Neural progenitor cell (in vitro differentiated cells): ENCODE data around the gene SPATA13. TPM values are rescaled to one million over a fixed set of nuclear protein-coding genes. Genes with fewer than 3 reads are reported as not detected.
A peak's percentile ranks its signal among the peaks of the same experiment; 100 is the strongest.
"Not testable (repeated sequence)": the region's sequence is repeated elsewhere in the genome, so short reads cannot be mapped to it uniquely, and the experiment has no call there.

Experiments
- DNase-seq: peaks from one replicate; pipeline ENCODE4 v3.0.0-alpha.2; 2016; ENCODE audit warnings: low spot score
- H2AFZ ChIP-seq: fragments of 200-600 bp; sonication (generic); replicated peaks from 2 replicates; pipeline ENCODE4 v1.6.1; 2016; ENCODE audit warnings: antibody characterized with exemption
- H3F3A ChIP-seq: fragments of 200-600 bp; sonication (generic); 2 replicates; pipeline ENCODE4 v1.6.1; 2016; ENCODE audit warnings: antibody characterized with exemption, low read depth
- H3K27ac ChIP-seq: fragments of 200-600 bp; sonication (generic); 2 replicates; pipeline ENCODE4 v1.5.1; 2016; ENCODE audit warnings: mild to moderate bottlenecking
- H3K27me3 ChIP-seq: fragments of 200-600 bp; sonication (generic); 2 replicates; pipeline ENCODE4 v1.6.1; 2016; ENCODE audit warnings: mild to moderate bottlenecking, moderate library complexity
- H3K36me3 ChIP-seq: fragments of 200-600 bp; sonication (generic); 2 replicates; pipeline ENCODE4 v1.5.1; 2016
- H3K4me1 ChIP-seq: fragments of 200-600 bp; sonication (generic); 2 replicates; pipeline ENCODE4 v1.6.1; 2016; ENCODE audit warnings: mixed run types
- H3K4me2 ChIP-seq: fragments of 200-600 bp; sonication (generic); 2 replicates; pipeline ENCODE4 v1.6.1; 2016
- H3K4me3 ChIP-seq: fragments of 200-600 bp; sonication (generic); 2 replicates; pipeline ENCODE4 v1.5.1; 2016
- H3K79me2 ChIP-seq: fragments of 200-600 bp; sonication (generic); 2 replicates; pipeline ENCODE4 v1.6.1; 2016; ENCODE audit warnings: low read depth
- H3K9ac ChIP-seq: fragments of 200-600 bp; sonication (generic); 2 replicates; pipeline ENCODE4 v1.6.1; 2016
- H3K9me3 ChIP-seq: fragments of 200-600 bp; sonication (generic); 2 replicates; pipeline ENCODE4 v1.5.1; 2016; ENCODE audit warnings: low read depth
- H4K20me1 ChIP-seq: fragments of 200-600 bp; sonication (generic); 2 replicates; pipeline ENCODE4 v1.6.1; 2016; ENCODE audit warnings: low read depth
- H3K27ac Mint-ChIP-seq: 3 replicates; pipeline ENCODE4 v1.8.0; 2021; ENCODE audit warnings: mixed read lengths
- H3K27me3 Mint-ChIP-seq: 2 replicates; pipeline ENCODE4 v1.8.0; 2022; ENCODE audit warnings: low read depth, mild to moderate bottlenecking, inconsistent platforms, moderate library complexity, mixed read lengths; ENCODE audit not compliant: insufficient read depth
- H3K36me3 Mint-ChIP-seq: 3 replicates; pipeline ENCODE4 v1.8.0; 2021; ENCODE audit warnings: mixed read lengths
- H3K4me1 Mint-ChIP-seq: 3 replicates; pipeline ENCODE4 v1.8.0; 2021; ENCODE audit warnings: mixed read lengths
- H3K4me3 Mint-ChIP-seq: 3 replicates; pipeline ENCODE4 v1.8.0; 2021; ENCODE audit warnings: mild to moderate bottlenecking, moderate library complexity, mixed read lengths
- H3K9me3 Mint-ChIP-seq: 3 replicates; pipeline ENCODE4 v1.8.0; 2020; ENCODE audit warnings: mixed read lengths
- EZH2 ChIP-seq: fragments of 200-600 bp; sonication (generic); IDR thresholded peaks from 2 replicates; pipeline ENCODE4 v1.6.1; 2017; ENCODE audit warnings: antibody characterized with exemption, mild to moderate bottlenecking, moderate library complexity
- EZH2phosphoT487 ChIP-seq: fragments of 200-600 bp; sonication (generic); IDR thresholded peaks from 2 replicates; pipeline ENCODE4 v1.6.1; 2017; ENCODE audit warnings: antibody characterized with exemption
- total RNA-seq: library from RNA; depleted of rRNA; stranded (reverse); fragments of >200 nt; gene quantifications from 2 replicates; pipeline ENCODE4 v1.2.3, GENCODE V29; 2015; ENCODE audit warnings: low replicate concordance
- TF ChIP-seq, protein P1 (sequence below): fragments of 200-600 bp; sonication (generic); IDR thresholded peaks from 2 replicates; pipeline ENCODE4 v1.5.1; 2017; ENCODE audit warnings: antibody characterized with exemption, mild to moderate bottlenecking

Gene SPATA13
- total RNA-seq, 1 donor from 2014 or later, result 15.9 TPM

DNA sequence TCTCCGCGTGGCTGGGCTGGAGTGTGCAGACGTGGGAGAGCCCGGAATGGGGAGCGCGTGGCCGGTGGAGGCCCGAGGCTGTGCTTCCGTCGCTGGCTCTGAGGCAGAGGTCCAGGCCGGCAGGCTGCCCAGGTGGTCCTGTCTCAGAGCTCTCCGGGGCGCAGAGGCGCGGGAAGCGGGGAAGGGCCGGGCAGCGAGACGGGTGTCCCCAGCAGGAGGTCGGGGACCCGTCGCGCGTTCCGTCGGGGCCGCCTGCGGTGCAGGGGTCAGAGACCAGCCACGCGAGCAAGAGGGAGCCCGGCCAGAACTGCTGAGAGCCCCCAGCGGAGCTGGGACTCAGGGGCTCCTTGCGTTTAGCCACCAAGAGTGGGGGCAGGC is 147.5 kb downstream of the SPATA13 start:
- TF ChIP-seq, protein P1, sequence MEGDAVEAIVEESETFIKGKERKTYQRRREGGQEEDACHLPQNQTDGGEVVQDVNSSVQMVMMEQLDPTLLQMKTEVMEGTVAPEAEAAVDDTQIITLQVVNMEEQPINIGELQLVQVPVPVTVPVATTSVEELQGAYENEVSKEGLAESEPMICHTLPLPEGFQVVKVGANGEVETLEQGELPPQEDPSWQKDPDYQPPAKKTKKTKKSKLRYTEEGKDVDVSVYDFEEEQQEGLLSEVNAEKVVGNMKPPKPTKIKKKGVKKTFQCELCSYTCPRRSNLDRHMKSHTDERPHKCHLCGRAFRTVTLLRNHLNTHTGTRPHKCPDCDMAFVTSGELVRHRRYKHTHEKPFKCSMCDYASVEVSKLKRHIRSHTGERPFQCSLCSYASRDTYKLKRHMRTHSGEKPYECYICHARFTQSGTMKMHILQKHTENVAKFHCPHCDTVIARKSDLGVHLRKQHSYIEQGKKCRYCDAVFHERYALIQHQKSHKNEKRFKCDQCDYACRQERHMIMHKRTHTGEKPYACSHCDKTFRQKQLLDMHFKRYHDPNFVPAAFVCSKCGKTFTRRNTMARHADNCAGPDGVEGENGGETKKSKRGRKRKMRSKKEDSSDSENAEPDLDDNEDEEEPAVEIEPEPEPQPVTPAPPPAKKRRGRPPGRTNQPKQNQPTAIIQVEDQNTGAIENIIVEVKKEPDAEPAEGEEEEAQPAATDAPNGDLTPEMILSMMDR, result no peak
- TF ChIP-seq EZH2 (no peak), EZH2phosphoT487 (no peak)
- H3K27me3 Mint-ChIP-seq, result peaks cover 8% of the 10 kb centered on the region
- Histone ChIP-seq H3K4me1 (no peaks in the 10 kb centered on the region), H3K9ac (no peak overlapping the region), H3K4me3 (no peak overlapping the region), H3K27ac (no peak overlapping the region), H3K4me2 (no peak overlapping the region), H3K36me3 (no peaks in the 10 kb centered on the region), H3K79me2 (no peaks in the 10 kb centered on the region), H3K27me3 (no peaks in the 10 kb centered on the region), H4K20me1 (no peaks in the 10 kb centered on the region), H3K9me3 (no peaks in the 10 kb centered on the region), H2AFZ (no peak overlapping the region), H3F3A (no peaks in the 10 kb centered on the region)
- no peak for DNase-seq
- H3K4me3 Mint-ChIP-seq, result no peak overlapping the region
- no peak overlapping the region for H3K27ac Mint-ChIP-seq
- H3K4me1 Mint-ChIP-seq, result no peaks in the 10 kb centered on the region
- H3K9me3 Mint-ChIP-seq, result no peaks in the 10 kb centered on the region
- peaks cover 8% of the 10 kb centered on the region for H3K36me3 Mint-ChIP-seq

DNA sequence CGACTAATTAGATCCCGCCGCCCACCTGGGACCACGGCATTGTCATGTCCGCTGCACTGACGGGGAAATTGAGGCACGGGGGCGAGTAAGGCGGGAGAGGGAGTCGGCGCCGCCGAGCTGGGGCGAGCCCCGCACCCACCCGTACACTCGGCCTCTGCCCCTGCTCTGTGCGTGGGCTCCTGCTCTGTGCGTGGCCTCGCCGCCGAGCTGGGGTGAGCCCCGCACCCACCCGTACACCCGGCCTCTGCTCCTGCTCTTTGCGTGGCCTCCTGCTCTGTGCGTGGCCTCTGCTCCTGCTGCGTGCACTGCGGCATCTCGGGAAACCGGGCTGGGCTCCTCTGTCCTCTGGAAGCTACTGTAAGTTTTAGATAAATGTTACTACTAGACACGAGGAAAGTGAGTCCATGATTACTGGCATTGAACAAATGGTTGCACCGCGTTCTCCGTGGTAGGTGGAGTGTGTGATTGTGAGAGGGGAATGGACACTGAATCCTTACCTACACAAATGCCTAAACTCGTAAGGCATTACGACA is 148.0 kb downstream of the SPATA13 start:
- DNase-seq, result no peak
- H3K27me3 Mint-ChIP-seq, result peaks cover 8% of the 10 kb centered on the region
- H3K4me3 ChIP-seq, result no peak overlapping the region
- no peak overlapping the region for H3K9ac ChIP-seq
- no peaks in the 10 kb centered on the region for H3K4me1 ChIP-seq
- H3K27ac Mint-ChIP-seq, result peak overlapping the region; percentile 63
- H3K4me2 ChIP-seq, result no peak overlapping the region
- no peaks in the 10 kb centered on the region for H3K36me3 ChIP-seq
- H3K27ac ChIP-seq, result no peak overlapping the region
- H3K36me3 Mint-ChIP-seq, result peaks cover 6% of the 10 kb centered on the region
- no peaks in the 10 kb centered on the region for H4K20me1 ChIP-seq
- TF ChIP-seq EZH2phosphoT487, result no peak
- no peak for TF ChIP-seq EZH2
- TF ChIP-seq, protein P1, result no peak
- H3K4me1 Mint-ChIP-seq, result no peaks in the 10 kb centered on the region
- H3K9me3 Mint-ChIP-seq, result no peaks in the 10 kb centered on the region
- H3K79me2 ChIP-seq, result no peaks in the 10 kb centered on the region
- no peaks in the 10 kb centered on the region for H3K27me3 ChIP-seq
- H3F3A ChIP-seq, result no peaks in the 10 kb centered on the region
- no peaks in the 10 kb centered on the region for H3K9me3 ChIP-seq
- H2AFZ ChIP-seq, result no peak overlapping the region
- no peak overlapping the region for H3K4me3 Mint-ChIP-seq

DNA sequence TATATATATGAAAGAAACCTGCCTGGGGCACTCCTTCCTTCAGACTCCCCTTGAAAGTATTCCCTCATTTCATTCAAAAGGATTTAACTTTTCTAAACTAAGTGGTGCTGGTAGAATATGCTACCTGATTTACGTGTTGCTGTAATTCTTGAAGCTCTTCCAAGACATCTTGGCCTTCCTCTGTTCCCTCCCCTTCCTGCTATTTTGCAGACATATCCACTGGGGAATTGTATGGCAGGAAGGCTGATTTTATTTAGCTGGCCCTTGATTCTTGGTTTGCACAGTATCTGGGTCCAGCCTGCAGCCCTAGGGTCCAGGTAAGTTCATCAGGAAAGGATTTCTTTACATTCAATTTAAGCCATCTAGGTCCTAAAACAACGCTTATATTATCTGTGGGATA is 148.8 kb downstream of the SPATA13 start, which contains the start of gene C1QTNF9:
Gene C1QTNF9, plus strand, starts transcription at position 281 of the 400 bp plus-strand sequence. CDS start 6,424 bp downstream, outside the sequence.
- not testable (repeated sequence) for H3K4me3 ChIP-seq, H3K9ac ChIP-seq, H3F3A ChIP-seq, H3K27me3 ChIP-seq, H3K4me2 ChIP-seq, H3K79me2 ChIP-seq, H3K36me3 Mint-ChIP-seq, H3K4me3 Mint-ChIP-seq, H3K27me3 Mint-ChIP-seq, H3K9me3 ChIP-seq, H2AFZ ChIP-seq, H3K4me1 ChIP-seq, H3K27ac ChIP-seq, H3K36me3 ChIP-seq, DNase-seq, H4K20me1 ChIP-seq, H3K4me1 Mint-ChIP-seq, H3K9me3 Mint-ChIP-seq
- peak within 1 kb of the TSS; percentile 63 for H3K27ac Mint-ChIP-seq

DNA sequence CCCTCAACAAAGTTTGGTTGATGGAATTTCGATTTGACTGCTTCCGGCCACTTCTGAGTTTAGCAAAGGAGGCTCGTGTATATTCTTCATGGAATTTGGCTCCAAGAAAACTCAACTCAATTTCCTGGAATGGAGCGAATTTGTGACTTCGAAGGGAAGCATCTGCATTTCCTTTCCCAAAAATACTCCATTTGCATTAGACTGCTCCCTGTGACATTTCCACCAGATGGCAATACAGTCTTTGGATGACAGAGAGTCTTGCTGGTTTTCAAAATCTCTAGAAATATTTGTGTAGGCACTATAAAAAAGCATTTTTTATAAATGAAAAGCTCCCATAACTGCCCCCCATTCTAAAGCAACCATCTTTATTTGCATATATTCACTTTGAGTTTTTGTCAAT is 152.9 kb downstream of the SPATA13 start:
- no peaks in the 10 kb centered on the region for H3K79me2 ChIP-seq
- no peak overlapping the region for H3K4me2 ChIP-seq
- no peak for DNase-seq
- H3K36me3 ChIP-seq, result no peaks in the 10 kb centered on the region
- H4K20me1 ChIP-seq, result no peaks in the 10 kb centered on the region
- no peaks in the 10 kb centered on the region for H3K4me1 Mint-ChIP-seq
- peaks cover 3% of the 10 kb centered on the region for H3K9me3 Mint-ChIP-seq
- H3K4me1 ChIP-seq, result no peaks in the 10 kb centered on the region
- H3K27ac Mint-ChIP-seq, result no peak overlapping the region
- H2AFZ ChIP-seq, result no peak overlapping the region
- TF ChIP-seq, protein P1, result peak; percentile 26
- TF ChIP-seq EZH2 (no peak), EZH2phosphoT487 (no peak)
- H3K9me3 ChIP-seq, result no peaks in the 10 kb centered on the region
- H3K27me3 Mint-ChIP-seq, result peaks cover 18% of the 10 kb centered on the region
- no peaks in the 10 kb centered on the region for H3K27me3 ChIP-seq
- H3K4me3 Mint-ChIP-seq, result no peak overlapping the region
- H3K4me3 ChIP-seq, result no peak overlapping the region
- H3K9ac ChIP-seq, result no peak overlapping the region
- no peak overlapping the region for H3K27ac ChIP-seq
- H3F3A ChIP-seq, result no peaks in the 10 kb centered on the region
- H3K36me3 Mint-ChIP-seq, result no peaks in the 10 kb centered on the region

DNA sequence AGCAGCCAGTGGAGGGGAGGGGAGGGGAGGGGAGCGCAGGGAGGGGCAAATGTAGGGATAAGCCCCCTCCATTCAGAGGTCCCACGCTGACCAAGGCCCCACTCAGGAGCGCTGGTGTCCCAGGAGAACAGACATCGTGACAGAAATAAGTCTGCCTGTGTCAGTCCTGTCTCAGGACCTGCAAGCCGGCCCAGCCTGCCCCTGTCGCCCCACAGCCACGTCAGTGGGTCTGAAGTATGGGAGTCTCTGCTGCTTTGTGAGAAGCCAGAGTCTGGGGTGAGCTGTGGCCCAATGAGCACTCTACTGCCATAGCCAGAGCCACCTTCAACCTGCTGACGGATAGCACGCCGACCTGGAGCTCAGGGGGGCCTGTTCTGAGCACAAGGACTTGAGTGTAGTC is 157.3 kb downstream of the SPATA13 start:
- H3K9me3 ChIP-seq, H3K4me1 Mint-ChIP-seq, H3K4me1 ChIP-seq, H3K27ac Mint-ChIP-seq, H4K20me1 ChIP-seq, H3K4me3 Mint-ChIP-seq, H3K36me3 Mint-ChIP-seq, H3K4me3 ChIP-seq, H3K79me2 ChIP-seq, H3K27ac ChIP-seq, DNase-seq, H3K4me2 ChIP-seq, H3K9ac ChIP-seq, H3K27me3 ChIP-seq, H2AFZ ChIP-seq, H3K36me3 ChIP-seq, H3F3A ChIP-seq, H3K9me3 Mint-ChIP-seq: not testable (repeated sequence)
- H3K27me3 Mint-ChIP-seq, result peaks cover 14% of the 10 kb centered on the region

DNA sequence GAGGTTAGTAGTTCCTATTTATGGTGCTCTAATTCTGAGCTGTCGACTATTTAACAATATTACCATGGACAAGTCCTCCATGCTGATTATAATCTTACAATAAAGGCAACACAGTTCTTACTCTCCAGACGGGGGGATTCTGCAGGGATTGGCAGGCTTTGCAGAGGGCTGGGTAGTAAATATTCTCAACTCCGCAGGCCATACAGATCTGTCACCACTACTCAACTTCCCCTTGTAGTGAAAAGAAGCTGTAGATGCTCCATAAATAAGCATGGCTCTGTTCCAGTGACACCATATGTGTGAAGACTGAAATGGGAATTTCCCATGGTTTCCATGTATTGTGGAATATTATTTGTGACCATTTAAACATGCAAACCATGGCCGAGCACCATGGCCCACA is 158.4 kb downstream of the SPATA13 start:
- H3K4me3 ChIP-seq, H3K9ac ChIP-seq, H3K9me3 Mint-ChIP-seq, H3K36me3 Mint-ChIP-seq, H4K20me1 ChIP-seq, H3K4me3 Mint-ChIP-seq, H3F3A ChIP-seq, H3K27ac Mint-ChIP-seq, H3K4me1 ChIP-seq, H3K4me2 ChIP-seq, H3K27ac ChIP-seq, H2AFZ ChIP-seq, H3K27me3 ChIP-seq, H3K4me1 Mint-ChIP-seq, H3K36me3 ChIP-seq, H3K9me3 ChIP-seq, DNase-seq, H3K79me2 ChIP-seq: not testable (repeated sequence)
- H3K27me3 Mint-ChIP-seq, result peaks cover 14% of the 10 kb centered on the region
